Measurements from ENCODE around the gene IRGC.

The IRGC gene

GRCh38 chr19:43691755-43692154 is 24.1 kb upstream of the IRGC start:
- DNase-seq (ENCODE audit: low spot score) = no peak

- no peak for DNase-seq (ENCODE audit: low spot score)
Observed at GRCh38 chr19:43692385-43692784, 23.5 kb upstream of the IRGC start.

DNA sequence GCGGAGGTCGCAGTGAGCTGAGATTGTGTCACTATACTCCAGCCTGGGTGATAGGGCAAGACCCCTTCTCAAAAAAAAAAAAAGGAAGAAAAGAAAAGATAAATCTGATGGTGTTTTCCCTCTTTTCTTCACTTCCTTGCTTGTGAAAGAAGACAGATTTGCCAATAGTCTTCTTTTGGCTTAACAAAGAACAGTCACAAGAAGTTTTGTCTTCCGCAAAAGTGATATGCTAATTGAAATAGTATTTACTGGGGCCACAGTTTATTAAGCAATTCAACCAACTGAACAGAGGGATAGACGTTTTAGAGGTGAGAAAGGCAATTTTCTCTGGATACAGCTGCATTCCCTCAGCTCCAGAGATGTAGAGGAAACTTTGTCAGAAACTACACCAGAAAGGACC is 23.0 kb upstream of the IRGC start:
- DNase-seq (ENCODE audit: low spot score) = no peak

DNA sequence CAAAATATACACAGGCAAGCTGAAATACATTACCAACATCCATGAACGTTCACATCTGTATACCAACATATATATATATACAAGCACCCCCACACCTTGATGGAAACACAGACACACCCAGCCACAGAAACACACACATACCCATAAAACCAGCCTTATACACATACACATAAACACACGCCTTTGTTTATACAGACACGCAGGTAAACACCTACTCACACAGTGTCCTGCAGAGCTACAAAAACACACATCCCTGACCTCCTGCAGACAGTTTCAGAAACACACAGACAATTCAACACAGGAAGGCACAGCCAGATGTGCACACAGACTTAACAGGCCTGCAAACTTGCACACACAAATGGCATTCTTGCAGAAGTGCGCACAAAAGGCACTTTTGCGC is 21.3 kb upstream of the IRGC start:
- DNase-seq (ENCODE audit: low spot score) = no peak

- DNase-seq (ENCODE audit: low spot score) = no peak
Observed at GRCh38 chr19:43695985-43696704, 19.7 kb upstream of the IRGC start.

DNA sequence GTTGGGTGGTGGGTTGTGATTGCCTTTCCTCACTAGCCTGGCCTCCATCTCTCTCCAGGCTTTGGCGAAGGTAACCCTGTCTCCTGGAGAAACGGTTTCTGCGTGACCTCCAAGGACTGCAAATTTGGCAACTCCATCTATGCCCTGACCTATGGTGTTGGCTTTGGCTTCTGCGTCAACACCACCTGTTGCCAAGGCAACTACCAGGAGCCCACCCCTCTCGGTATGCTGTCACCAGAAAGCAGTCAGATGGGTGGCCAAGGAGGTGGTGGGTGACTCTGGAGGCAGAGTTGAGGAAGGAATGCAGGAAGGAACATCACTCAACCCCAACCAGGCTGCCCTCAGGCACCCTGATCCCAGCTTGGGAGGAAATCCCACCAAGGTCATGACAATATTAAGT is 18.6 kb upstream of the IRGC start:
- DNase-seq (ENCODE audit: low spot score) = no peak

GRCh38 chr19:43699506-43700394 is 16.1 kb upstream of the IRGC start:
- no peak for DNase-seq (ENCODE audit: low spot score)

- DNase-seq (ENCODE audit: low spot score) = no peak
Observed at GRCh38 chr19:43700395-43701000, 15.4 kb upstream of the IRGC start.

GRCh38 chr19:43704002-43704705 is 11.7 kb upstream of the IRGC start:
- no peak for DNase-seq (ENCODE audit: low spot score)

GRCh38 chr19:43705729-43706128 is 10.1 kb upstream of the IRGC start:
- no peak for DNase-seq (ENCODE audit: low spot score)

DNA sequence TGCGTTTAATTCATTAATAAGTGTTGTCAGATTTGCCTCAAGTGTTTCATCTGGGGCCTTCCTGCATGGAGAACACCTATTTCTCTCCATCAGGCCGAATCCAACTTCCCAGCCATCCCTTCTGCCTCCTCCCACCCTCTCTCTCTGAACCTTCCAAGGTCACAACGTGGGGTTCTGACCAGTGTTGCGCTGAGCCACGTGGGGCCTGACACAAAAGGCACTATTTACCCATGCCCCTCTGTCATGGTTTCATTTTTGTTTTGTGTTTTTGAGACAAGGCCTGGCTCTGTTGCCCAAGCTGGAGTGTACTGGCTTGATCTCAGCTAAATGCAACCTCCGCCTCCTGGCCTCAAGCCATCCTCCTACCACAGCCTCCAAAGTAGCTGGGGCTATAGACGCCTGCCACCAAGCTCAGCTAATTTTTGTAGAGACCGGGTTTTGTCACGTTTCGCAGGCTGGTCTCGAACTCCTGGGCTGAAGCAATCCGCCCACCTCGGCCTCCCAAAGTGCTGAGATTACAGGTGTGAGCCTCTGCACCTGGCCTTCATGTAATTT is 8.6 kb upstream of the IRGC start:
- no peak for DNase-seq (ENCODE audit: low spot score)

GRCh38 chr19:43708716-43709115 is 7.2 kb upstream of the IRGC start:
- no peak for DNase-seq (ENCODE audit: low spot score)

DNA sequence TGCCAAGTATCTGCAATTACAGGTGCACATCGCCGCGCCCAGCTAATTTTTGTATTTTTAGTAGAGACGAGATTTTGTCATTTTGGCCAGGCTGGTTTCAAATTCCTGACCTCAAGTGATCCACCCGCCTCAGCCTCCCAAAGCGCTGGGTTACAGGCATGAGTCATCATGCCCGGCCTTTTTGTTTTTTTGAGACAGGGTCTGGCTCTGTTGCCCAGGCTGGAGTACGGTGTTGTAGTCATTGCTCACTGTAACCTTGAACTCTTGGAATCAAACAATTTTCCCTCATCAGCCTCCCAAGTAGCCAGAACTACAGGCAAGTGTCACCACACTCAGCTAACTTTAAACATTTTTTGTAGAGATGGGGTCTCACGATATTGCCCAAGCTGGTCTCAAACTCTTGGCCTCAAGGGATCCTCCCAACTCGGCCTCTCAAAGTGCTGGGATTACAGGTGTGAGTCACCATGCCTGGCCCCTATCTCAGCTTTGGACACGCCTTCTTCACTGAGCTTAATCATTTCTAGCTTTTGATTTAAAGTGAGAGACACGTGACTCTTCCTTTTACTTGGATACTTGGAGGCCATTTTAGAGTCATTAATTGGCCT is 4.0 kb upstream of the IRGC start:
- DNase-seq (ENCODE audit: low spot score) = no peak

DNA sequence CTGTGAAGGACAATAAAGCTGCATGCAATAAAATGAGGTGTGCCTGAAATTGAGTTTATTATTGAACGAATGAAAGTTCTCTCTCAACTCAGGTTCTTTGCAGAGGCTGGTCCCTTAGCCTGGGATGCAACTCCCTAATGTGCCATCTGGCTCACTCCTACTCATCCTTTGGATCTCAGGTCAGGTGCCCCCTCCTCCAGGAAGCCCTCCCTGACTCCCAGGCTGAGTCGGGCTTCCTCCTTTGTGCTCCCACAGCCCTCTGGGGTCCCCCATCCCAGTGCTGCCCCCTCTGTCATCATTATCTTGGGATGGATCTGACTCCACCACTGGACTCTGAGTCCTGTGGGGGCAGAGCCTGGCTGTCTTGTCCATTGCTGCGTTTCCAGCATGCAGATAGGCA is 2.7 kb upstream of the IRGC start:
- no peak for DNase-seq (ENCODE audit: low spot score)

GRCh38 chr19:43718627-43719377 is 2.9 kb downstream of the IRGC start:
- no peak for DNase-seq (ENCODE audit: low spot score)

GRCh38 chr19:43719378-43719868 is 3.5 kb downstream of the IRGC start:
- DNase-seq (ENCODE audit: low spot score) = no peak

- DNase-seq (ENCODE audit: low spot score) = no peak
Observed at GRCh38 chr19:43719918-43720317, 4.0 kb downstream of the IRGC start.

DNA sequence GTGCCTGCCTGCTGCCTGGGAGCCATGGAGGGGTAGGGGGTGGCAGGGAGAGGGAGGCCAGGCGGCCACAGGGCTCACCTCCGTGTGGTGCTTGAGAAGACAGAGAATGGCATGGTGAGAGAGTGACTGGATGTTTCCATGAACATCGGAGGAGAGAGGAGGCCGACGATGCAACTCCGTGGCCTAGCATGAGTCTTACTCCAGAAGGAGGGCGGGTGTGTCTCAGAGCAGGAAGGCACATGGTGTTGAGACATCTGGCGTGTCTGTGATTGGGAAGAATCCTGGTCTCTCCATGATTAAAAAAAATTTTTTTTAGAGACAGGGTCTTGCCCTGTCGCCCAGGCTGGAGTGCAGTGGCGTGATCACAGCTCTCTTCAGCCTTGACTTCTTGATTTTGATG is 5.1 kb downstream of the IRGC start:
- no peak for DNase-seq (ENCODE audit: low spot score)

DNA sequence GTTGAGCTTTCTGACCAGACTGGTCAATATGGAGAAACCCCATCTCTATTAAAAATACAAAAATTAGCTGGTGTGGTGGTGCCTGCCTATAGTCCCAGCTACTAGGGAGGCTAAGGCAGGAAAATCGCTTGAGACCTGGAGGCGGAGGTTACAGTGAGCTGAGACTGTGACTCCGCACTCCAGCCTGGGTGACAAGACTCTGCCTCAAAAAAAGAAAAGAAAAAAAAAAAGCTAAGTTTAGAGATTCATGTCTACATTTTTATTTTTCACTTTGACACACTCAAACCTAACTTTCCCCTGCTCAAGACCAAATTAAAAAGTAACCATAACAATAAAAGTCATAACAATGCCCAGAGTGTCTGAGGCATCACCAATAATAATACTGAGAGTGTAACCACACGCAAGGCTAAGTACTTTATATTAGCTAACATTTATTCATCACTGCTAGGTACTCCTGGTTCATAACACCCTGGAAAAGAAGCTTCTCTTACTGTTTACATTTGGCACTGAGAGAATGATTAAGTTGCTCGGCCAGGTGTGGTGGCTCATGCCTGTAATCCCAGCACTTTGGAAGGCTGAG is 5.7 kb downstream of the IRGC start:
- no peak for DNase-seq (ENCODE audit: low spot score)

- no peak for DNase-seq (ENCODE audit: low spot score)
Observed at GRCh38 chr19:43723588-43723987, 7.7 kb downstream of the IRGC start.

All from hematopoietic multipotent progenitor cell treated with erythropoietin and hydrocortisone succinate and interleukin-3 and kit ligand, for 15 days (in vitro differentiated cells).